ENCODE data around the gene CLEC10A. TPM values are rescaled to one million over a fixed set of nuclear protein-coding genes. Genes with fewer than 3 reads are reported as not detected.

CLEC10A gene
- polyA plus RNA-seq, 1 donor (not counting 4 experiments of a cell fraction or from before 2014, with no cell fraction given) = not detected

DNA sequence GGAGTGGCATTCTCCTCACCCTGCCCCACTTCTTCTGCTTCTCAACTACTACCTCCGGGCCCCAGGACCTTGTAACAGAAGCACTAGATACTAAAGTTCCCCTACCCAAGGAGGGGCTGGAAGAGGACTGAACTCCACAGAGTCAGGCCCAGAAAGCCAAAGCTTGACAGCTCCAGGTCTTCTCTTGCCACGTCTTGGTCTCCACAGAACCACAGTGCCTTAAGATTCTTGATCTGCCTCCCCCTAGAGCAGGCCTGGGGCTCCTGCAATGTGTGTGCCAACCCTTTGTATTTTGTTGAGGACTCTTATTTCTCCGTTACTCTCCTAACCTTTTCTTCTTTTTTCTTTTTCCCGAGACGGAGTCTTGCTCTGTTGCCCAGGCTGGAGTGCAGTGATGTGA lies 40.2 kb downstream of the CLEC10A start:
- Histone ChIP-seq H3K9ac (ENCODE audit: control insufficient read depth, extremely low read depth, insufficient read depth, low read length) (no peak overlapping the region), H3K36me3 (ENCODE audit: control insufficient read depth in 2 of 2, extremely low read depth in 1 of 2, insufficient read depth in 2 of 2, low read length in 2 of 2) (no peaks in the 10 kb centered on the region), H4K20me1 (ENCODE audit: control insufficient read depth, extremely low read depth, insufficient read depth, low read length) (no peaks in the 10 kb centered on the region), H3K27me3 (ENCODE audit: control insufficient read depth, extremely low read depth, insufficient read depth, low read length) (peaks cover 21% of the 10 kb centered on the region), H3K4me1 (ENCODE audit: control insufficient read depth, extremely low read depth, insufficient read depth, low read length) (peaks cover 17% of the 10 kb centered on the region), H2AFZ (ENCODE audit: control insufficient read depth, low read length) (no peak overlapping the region), H3K9me1 (ENCODE audit: control insufficient read depth, extremely low read depth, insufficient read depth, low read length) (peaks cover 2% of the 10 kb centered on the region), H3K9me3 (ENCODE audit: control insufficient read depth, low read depth, low read length) (no peaks in the 10 kb centered on the region), H3K27ac (ENCODE audit: control insufficient read depth, insufficient read depth, low read length) (no peak overlapping the region), H3K79me2 (ENCODE audit: control insufficient read depth, insufficient read depth, low read length) (peaks cover 4% of the 10 kb centered on the region), H3K4me2 (ENCODE audit: control insufficient read depth, extremely low read depth, insufficient read depth, low read depth, low read length) (no peak overlapping the region), H3K4me3 (ENCODE audit: control insufficient read depth in 2 of 3, extremely low read depth in 1 of 3, insufficient read depth in 2 of 3, low read depth in 1 of 3, low read length in 3 of 3) (no peak overlapping the region)
- dilution Hi-C loops (cut with MboI; ENCODE audit: extremely low pct_ligation_motif_present, low sequenced_read_pairs) = no loop called here
- TF ChIP-seq, protein P1, sequence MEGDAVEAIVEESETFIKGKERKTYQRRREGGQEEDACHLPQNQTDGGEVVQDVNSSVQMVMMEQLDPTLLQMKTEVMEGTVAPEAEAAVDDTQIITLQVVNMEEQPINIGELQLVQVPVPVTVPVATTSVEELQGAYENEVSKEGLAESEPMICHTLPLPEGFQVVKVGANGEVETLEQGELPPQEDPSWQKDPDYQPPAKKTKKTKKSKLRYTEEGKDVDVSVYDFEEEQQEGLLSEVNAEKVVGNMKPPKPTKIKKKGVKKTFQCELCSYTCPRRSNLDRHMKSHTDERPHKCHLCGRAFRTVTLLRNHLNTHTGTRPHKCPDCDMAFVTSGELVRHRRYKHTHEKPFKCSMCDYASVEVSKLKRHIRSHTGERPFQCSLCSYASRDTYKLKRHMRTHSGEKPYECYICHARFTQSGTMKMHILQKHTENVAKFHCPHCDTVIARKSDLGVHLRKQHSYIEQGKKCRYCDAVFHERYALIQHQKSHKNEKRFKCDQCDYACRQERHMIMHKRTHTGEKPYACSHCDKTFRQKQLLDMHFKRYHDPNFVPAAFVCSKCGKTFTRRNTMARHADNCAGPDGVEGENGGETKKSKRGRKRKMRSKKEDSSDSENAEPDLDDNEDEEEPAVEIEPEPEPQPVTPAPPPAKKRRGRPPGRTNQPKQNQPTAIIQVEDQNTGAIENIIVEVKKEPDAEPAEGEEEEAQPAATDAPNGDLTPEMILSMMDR (optimal IDR thresholded peaks at IDR 0.05 in 1 of 3, IDR thresholded peaks at IDR 0.05 in 1 of 3, conservative IDR thresholded peaks at IDR 0.05 in 1 of 3; ENCODE audit: extremely low read depth in 1 of 3, insufficient read depth in 2 of 3, low read length in 3 of 3) = no peak
- TF ChIP-seq EZH2 (IDR thresholded peaks at IDR 0.05; ENCODE audit: low read length) = no peak
- DNase-seq (ENCODE audit: low read depth, low spot score) (no peak), FAIRE-seq (no peak)

GRCh38 chr17:7038025-7038862 lies 41.8 kb downstream of the CLEC10A start:
- no peak overlapping the region for H3K9ac ChIP-seq (ENCODE audit: control insufficient read depth, extremely low read depth, insufficient read depth, low read length)
- H3K9me1 ChIP-seq (ENCODE audit: control insufficient read depth, extremely low read depth, insufficient read depth, low read length) = peaks cover 2% of the 10 kb centered on the region
- H3K36me3 ChIP-seq (ENCODE audit: control insufficient read depth in 2 of 2, extremely low read depth in 1 of 2, insufficient read depth in 2 of 2, low read length in 2 of 2) = no peaks in the 10 kb centered on the region
- no peaks in the 10 kb centered on the region for H4K20me1 ChIP-seq (ENCODE audit: control insufficient read depth, extremely low read depth, insufficient read depth, low read length)
- TF ChIP-seq EZH2 (IDR thresholded peaks at IDR 0.05; ENCODE audit: low read length) = no peak
- TF ChIP-seq, protein P1 (optimal IDR thresholded peaks at IDR 0.05 in 1 of 3, IDR thresholded peaks at IDR 0.05 in 1 of 3, conservative IDR thresholded peaks at IDR 0.05 in 1 of 3; ENCODE audit: extremely low read depth in 1 of 3, insufficient read depth in 2 of 3, low read length in 3 of 3) = no peak
- DNase-seq (ENCODE audit: low read depth, low spot score) (no peak), FAIRE-seq (no peak)
- H3K4me1 ChIP-seq (ENCODE audit: control insufficient read depth, extremely low read depth, insufficient read depth, low read length) = peaks cover 15% of the 10 kb centered on the region
- H2AFZ ChIP-seq (ENCODE audit: control insufficient read depth, low read length) = no peak overlapping the region
- H3K9me3 ChIP-seq (ENCODE audit: control insufficient read depth, low read depth, low read length) = no peaks in the 10 kb centered on the region
- no peak overlapping the region for H3K27ac ChIP-seq (ENCODE audit: control insufficient read depth, insufficient read depth, low read length)
- peaks cover 12% of the 10 kb centered on the region for H3K27me3 ChIP-seq (ENCODE audit: control insufficient read depth, extremely low read depth, insufficient read depth, low read length)
- no peak overlapping the region for H3K4me2 ChIP-seq (ENCODE audit: control insufficient read depth, extremely low read depth, insufficient read depth, low read depth, low read length)
- peaks cover 4% of the 10 kb centered on the region for H3K79me2 ChIP-seq (ENCODE audit: control insufficient read depth, insufficient read depth, low read length)
- H3K4me3 ChIP-seq (ENCODE audit: control insufficient read depth in 2 of 3, extremely low read depth in 1 of 3, insufficient read depth in 2 of 3, low read depth in 1 of 3, low read length in 3 of 3) = no peak overlapping the region
- dilution Hi-C loops (cut with MboI; ENCODE audit: extremely low pct_ligation_motif_present, low sequenced_read_pairs) = no loop called here
